HG02852 (cell line): Measurements from ENCODE around the gene PACRG.
"Not testable (repeated sequence)": the region's sequence is repeated elsewhere in the genome, so short reads cannot be mapped to it uniquely, and the experiment has no call there.

Source experiments
- ATAC-seq: cut with Tn5 transposase; IDR thresholded peaks from one replicate; pipeline ENCODE4 v1.9.1; 2021; ENCODE audit warnings: mild to moderate bottlenecking, moderate library complexity; ENCODE audit not compliant: unreplicated experiment

Gene PACRG

DNA sequence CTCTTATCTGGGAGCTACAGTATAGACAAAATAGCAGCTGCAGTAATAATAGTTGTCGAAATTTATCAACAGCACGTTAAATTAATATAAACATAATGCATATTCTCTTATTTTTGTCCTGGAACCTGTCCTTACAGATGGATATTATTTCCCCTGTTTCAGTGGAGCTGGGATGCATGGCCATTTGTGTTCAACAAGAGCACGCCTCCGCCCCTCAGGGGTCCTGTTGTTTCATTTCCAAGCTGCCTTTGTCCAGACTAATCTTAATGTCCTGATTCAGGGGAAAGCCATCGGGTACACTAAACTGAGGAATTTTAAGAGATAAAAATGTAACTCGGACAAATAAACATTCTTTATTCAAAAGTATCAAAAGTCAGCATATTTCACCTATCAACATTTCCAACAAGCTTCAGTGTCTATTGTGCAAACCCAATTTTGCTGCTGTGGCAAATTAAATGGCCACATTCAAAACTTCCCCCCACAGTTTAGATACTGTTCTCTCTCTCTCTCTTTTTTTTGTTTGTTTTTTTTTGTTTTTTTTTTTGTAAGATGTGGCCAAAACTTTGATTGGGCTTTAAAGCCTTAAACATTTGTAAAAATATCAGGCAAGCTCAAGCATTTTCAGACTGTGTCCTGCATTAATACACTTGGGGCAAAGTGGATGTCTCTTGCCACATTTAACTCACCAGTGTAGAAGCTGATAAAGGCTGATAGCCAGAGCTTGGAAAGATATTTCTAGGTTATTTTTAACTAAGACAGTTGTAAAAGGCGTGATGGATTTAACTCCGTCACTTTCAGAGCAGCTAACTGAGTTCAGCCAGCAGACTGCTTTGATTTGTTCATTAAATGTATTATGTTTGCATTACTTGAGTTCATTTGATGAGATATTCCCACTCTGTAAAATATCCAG lies 574.2 kb downstream of the PACRG start:
- no peak for ATAC-seq

DNA sequence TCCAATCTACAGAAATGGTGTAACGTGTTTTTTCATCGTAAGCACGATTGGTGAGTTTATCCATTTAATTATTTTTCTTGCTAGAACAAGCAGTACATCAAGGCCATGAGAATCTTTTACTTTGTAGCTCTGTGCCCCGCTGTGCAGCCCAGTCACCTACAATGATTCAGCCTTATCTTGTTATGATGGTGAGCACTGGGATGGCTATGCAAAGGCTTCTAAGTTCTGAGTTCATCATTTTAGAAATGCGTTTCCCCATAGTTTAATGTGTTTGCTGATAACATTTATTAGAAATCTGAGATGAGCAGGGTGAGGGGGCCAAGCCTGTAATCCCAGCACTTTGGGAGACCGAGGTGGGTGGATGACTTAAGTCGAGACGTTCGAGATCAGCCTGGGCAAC lies 575.0 kb downstream of the PACRG start:
- ATAC-seq: no peak

DNA sequence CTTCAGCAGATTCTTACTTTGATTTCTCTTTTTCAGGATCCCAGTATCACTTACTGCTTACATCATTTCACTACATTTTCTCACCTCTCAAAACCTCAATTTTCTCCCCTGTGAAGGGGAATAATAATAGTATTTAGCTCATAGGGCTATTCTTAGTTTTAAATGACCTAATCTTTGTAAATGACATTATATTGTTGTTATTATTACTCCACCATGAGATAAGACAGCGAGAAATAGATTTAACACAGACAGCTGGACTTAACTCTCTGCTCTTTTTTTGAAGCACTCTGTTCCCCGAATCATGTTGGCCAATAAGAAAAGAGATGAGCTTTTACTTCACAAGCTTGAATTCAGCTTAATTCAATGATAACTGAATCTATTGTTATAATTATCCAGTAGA lies 578.2 kb downstream of the PACRG start:
- ATAC-seq: no peak

DNA sequence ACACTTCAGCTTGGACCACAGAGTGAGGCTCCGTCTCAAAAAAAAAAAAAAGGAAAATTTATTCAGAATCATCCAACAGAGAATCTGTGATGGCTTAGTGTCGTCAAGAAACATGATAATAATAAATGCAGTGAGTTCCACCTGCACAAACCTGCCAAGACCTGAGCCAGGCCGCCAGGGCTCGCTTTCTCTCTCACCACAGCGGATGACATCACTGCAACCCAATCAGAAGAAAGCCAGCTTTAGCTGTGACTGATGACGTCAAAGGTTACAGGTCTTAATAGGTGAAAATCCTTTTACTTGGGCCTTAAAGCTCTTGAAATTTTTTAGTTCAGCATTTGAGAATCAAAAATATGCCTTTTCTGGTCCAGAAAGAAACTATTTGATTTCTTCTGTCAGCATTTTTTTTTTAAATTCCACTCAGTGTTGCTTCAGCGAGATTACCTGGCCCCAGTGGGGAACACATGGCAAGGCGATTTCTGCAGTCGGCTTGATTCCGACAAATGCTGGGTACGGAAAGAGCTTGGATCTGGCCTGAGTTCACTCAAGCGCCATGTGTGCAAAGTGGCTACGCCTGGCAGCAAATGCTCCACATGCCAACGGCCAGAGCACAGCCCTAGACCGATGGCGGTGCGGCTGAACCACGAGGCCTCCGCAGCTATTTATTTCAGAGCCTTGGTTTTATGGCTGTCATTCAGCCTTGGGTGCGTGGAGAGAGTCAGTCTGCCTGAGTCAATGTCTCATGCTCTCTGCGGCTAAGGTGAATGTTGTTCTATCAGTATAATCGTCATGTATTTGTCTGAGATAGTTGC lies 581.1 kb downstream of the PACRG start:
- no peak for ATAC-seq

DNA sequence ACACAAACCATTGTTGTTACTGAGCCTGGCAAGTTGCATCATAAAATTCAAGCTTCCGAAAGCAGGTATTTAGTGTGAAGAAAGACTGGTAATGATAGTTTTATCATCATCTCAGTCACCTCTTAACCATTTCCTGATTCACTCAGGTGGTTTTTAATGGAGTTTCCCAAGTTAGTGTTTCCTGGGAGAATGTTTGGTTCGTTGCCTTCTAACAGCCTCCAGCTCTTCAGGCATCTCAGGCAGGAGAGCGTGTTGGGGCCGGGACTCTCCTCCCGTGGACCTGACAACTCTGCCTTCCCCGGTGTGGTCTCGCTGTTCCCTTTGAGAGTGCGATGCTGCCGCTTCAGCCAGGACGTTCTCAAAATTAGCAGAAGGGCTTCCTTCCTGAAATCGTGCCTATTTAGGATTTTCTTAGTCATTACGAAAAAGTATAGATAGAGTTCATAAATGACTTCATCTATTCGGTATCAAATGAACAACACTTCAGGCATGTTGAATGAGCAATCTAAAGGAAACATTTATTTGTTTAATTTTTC lies 581.8 kb downstream of the PACRG start:
- ATAC-seq: no peak

DNA sequence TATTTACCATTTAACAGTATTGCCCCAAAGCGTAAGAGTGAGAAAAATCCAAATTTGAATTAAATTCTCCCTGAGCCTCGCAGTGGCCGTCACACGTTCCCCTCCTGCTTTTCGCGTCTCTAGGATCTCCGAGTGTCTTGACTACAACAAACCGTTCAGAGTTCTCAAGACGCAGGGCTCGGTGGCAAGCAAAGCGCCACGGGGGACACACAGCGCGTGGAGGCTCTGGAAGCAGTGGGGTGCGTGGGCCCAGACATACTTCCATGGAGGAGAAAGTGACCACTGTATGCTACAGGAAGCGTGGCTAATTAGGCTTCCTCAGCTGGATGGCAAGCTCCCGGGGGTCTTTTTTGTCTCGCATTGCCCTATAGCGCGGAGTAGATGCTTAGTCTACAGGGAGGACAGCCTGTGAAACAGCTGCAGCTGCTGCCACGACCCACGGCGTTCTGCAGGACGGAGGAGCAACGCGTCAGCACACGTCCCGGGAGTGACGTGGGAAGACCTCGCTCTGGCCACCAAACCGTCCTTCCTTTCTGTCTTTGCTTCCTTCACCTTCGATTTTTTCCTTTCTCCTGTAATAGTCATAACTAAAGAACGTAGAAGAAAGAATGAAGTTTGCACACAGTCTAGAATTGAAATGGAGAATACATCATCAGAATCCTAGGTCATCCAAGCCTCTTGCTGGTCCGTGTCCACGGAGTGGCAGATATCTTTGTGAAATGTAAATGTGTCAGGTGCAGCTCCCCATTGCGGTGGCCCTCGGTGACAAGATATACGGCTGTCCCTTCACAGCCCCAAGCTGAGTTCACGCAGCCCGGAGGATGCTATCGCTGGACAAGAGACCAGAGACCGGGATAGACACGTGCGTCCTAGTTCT lies 582.6 kb downstream of the PACRG start:
- no peak for ATAC-seq

DNA sequence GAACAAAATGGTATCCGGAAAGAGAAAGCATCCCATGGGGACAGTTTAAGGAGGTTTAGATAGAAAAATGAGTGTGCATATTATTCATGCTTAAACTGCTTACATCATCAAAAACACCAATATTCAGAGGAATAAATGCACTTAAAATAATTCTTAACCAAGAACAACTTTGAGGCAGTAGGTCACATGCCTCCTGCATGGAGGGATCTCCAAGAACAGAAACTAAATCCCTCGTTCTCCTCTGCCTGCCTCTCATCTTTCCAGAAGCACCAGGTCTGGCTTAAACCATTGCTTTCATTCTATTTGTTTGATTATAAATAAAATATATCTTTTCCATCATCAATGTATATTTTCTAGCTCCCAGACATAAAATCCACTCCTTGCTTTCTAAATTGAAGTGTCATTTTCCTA lies 583.2 kb downstream of the PACRG start:
- ATAC-seq: no peak

DNA sequence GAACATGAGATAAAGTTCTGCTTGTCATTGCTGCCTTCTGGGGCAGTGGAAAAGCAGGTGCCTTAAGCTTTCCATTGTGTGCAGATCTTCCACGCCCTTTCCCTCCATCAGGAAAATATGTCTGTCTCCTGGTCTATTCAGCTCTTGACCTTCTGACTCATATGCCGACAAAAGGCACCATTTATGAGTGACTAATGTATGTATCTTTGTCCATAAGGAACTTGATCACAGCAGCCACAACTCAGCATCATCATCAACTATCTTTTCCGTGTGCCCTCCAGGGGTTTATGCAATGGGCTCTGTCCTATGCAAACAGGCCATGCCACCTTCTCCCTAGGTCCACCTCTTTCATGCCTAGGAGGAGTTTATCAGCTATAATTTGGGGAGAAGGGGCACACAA lies 584.1 kb downstream of the PACRG start:
- ATAC-seq: no peak

DNA sequence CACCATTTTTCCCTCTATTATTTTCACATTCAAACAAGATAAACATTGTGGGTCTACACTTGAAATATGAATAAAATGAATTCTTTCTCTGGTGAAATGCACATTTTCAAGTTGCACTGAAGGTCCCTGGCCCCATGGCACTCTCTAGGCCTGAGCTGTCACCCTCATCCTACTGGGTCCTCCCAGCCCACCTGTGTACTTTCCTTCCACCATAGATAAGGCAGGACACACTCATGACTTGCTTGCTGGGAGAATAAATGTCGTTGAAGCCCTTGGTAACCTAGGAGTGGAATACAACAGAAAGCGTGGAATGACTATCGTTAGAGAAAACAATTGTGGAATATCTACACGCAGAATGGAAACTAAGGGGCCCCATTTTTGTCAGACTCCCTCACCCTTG lies 585.8 kb downstream of the PACRG start:
- ATAC-seq: no peak

DNA sequence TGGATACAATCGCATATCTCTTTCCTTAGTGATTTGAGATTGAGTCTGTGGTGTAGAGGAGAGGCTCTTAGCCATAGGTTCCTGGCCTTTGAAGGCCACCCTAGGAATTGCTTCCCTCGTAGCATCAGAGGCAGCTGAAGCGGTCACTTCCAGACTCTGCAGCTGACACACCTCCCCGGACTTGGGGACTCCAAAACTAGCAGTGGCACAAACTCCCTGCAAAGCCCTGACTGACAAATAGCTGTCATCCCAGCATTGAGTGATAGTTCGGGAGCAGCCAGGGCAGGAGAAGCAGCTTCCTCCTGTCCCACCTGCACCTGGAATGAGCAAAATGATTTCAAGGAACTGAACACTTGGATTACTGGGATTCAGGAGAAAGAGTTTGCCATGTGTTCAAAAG lies 586.2 kb downstream of the PACRG start:
- ATAC-seq: no peak

DNA sequence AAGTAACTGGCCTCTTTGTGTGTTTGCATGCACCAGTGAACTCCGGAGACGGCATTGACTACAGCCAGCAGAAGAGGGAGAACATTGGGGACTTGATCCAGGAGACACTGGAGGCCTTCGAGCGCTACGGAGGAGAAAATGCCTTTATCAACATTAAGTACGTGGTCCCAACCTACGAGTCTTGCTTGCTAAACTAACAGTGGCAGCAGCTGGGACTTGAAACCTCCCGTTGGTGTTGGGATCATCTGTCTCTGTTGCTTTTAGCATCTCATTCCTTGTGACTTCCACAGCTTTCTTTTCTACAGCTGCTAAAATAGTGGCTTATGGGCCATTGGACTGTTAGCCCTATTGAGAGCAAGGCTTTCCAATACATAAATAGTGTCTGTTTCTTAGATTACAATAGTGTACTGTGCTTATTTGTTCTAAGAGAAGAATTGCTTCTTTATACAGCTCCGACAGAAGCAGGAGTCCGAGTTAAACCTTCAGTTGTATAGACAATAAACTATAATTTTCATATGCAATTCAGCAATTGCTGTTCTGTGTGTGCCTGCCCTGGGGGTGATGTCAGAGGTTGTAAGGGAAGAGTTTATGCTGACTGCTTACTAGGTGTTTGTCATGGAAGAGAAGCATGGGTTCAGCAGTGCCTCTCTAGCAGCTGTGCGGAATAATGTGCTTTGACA lies 587.2 kb downstream of the PACRG start:
- no peak for ATAC-seq

DNA sequence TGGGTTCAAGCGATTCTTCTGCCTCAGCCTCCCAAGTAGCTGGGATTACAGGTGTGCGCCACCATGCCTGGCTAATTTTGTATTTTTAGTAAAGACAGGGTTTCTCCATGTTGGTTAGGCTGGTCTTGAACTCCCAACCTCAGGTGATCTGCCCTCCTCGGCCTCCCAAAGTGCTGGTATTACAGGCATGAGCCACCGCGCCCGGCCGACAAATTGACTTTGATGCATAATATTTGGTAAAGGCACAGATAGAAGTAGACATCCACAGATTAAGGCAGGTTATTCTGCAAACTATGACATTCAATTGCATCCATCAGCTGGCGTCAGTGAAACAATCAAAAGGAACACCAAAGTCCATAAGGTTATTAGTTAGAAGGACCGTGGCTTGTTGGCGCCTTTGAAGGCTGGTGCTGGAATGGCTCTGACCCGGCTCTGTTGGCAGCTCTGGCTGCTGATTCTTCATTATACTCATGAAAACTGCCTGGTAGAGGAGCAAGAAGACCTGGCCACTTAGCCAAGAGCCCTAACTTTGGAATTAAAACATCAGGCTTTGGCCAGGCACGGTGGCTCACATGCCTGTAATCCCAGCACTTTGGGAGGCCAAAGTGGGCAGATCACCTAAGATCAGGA lies 589.2 kb downstream of the PACRG start:
- ATAC-seq: not testable (repeated sequence)

DNA sequence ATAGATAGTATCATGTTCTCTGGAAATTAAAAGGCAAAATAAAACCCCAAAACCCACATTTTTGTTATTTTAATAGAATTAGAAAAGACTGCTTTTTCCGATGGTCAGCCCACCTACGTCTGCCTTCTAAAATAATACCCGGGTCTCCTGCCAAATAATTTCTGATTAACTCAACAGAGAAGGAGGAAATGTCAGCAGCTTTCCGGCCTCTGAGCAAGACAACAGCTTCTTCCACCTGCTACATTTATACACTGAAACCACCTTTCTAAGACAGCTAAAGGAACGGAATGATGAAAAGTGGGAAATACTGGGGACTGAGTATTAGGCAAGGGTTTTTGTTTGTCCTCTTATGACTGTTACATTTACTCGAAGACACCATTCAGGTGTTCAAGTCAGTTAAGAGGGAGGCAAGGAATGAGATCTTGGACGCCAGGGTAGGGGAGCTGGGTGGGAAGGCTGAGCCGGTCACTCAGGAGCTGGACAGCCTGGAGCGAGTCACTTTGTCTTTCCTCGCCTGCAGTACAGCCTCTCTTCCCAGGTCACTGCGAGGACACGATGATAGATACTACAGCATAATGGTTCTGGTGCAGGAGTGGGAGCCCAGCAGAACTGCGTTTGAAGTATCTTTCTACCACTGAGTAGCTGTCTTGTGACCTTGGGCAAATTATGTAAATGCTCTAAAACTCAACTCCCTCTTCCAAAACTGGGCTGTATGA lies 590.5 kb downstream of the PACRG start:
- no peak for ATAC-seq

DNA sequence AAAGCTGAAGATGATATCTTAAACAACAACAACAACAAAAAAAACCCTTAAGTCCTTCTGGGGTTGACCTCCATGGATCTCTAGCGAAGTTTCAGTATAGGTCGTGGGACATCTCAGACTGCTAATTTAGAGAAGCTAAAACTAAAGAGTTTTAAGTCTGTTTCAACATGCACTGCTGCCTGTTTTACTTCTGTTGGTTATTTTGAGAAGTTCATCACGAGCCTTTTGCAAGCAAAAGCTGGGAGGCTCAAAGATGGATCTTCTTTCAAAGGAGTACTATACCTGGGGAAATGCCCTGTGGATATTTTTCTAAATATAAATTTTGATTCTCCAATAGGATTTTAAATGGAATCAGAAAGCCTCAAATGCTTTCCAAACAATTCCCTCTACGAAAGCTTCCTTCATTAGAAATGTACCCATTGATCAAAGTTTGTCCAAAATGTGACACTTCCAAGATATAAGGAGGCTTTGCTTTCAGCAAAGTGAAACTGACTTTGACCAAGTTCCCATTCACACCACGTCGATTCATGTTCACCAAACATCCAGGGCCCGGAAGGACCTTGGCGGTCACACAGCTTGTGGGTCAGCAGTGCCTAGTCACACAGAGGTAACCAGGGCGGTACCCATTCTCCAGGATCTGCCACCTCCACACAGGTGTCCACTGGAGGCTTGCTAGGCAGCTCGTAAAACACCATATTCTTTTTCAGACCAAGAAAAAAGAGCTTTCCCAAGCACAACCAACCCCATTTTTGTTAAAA lies 592.0 kb downstream of the PACRG start:
- no peak for ATAC-seq

DNA sequence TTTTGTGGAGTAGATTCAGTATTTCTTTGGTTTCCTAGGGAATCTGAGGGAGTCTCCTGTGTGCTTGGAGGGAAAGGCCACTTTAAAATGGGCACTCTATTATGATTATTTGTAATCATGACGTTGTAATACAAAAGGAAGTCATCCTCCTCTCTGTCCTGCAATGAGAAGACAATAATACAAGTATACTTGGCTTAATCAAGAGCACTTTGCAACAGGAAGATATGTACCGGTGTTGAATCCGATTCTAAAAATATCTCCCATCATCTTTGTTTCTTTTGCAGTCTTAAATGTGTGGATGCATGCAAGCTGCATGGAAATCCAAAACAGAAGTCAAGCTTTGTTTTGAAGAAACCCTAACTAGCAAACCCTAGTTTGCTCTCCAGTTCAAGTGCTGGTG lies 592.6 kb downstream of the PACRG start:
- ATAC-seq: no peak

DNA sequence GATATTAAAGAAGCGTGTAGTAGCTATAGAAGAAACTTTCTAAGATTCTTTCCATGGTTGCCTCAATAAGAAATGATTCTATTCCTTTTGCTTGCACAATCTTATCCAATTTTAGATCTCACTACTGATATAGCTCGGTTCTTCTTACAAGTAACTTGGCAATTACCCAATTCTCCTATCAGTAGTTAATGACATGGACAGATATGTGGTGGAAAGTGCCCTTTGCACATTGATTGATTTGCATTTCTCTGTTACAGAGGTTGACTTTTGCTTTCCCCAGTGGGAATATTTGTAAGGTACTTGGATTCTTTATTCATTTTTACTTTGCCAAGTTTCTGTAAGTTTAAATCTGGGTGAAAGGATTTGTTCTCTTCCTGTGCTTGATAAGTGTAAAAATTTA lies 593.0 kb downstream of the PACRG start:
- ATAC-seq: no peak

DNA sequence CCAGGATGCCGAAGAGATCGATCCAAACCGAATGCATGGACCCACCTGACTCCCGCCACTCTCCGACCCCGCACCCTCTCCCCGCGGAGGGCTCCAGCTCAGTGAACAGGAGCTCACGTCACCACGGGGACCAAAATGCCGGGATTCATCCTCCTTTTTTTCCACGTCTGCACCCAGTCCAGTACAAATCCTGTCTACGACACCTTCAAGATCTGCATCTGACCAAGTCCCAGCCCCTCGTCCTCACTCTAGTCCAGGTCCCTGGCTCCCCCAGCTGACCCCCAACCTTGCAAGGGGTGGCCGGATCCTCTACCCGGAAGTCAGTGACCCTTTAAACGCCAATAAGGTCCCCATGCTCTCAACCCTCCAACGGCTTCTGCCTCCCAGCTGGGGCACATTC lies 593.9 kb downstream of the PACRG start:
- ATAC-seq: no peak

DNA sequence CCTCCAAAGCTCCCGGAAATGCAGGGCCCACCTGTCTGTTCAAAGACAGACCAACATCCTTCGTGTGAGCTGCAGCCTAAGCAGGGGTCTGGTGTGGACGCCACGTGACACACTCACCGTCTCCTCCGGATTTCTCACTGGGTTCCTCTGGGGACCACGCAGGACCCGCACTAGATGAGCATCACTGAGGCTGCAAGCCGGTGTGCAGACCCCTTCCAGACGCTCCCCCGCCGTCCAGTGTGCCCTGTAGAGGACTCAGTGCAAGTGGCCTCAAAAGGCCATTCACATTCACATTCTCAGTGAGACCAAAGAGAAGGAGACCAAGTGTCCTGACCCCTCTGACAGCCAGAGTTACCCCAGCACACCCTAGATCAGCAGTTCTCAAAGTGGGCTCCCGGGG lies 595.5 kb downstream of the PACRG start:
- ATAC-seq: no peak
